Hepatocyte (in vitro differentiated cells): ENCODE results near the gene HOXD4. TPM values are rescaled to one million over a fixed set of nuclear protein-coding genes. Genes with fewer than 3 reads are reported as not detected.

ENCODE experiments used
- DNase-seq: peaks from one replicate; pipeline ENCODE4 v3.0.0-alpha.2; 2016; ENCODE audit warnings: low spot score
- H2AFZ ChIP-seq: fragments of 200-600 bp; sonication (generic); 2 replicates; pipeline ENCODE4 v1.6.0; 2016; ENCODE audit warnings: antibody characterized with exemption, mild to moderate bottlenecking
- H3K27ac ChIP-seq: fragments of 200-600 bp; sonication (generic); 2 replicates; pipeline ENCODE4 v1.5.1; 2016; ENCODE audit warnings: mild to moderate bottlenecking
- H3K27me3 ChIP-seq: fragments of 200-600 bp; sonication (generic); 2 replicates; pipeline ENCODE4 v1.6.1; 2016
- H3K36me3 ChIP-seq: fragments of 200-600 bp; sonication (generic); replicated peaks from 2 replicates; pipeline ENCODE4 v1.5.1; 2016; ENCODE audit warnings: low read depth; ENCODE audit not compliant: insufficient read depth
- H3K4me1 ChIP-seq: fragments of 200-600 bp; sonication (generic); 2 replicates; pipeline ENCODE4 v1.5.1; 2016; ENCODE audit warnings: mild to moderate bottlenecking, moderate library complexity; ENCODE audit not compliant: insufficient read depth
- H3K4me2 ChIP-seq: fragments of 200-600 bp; sonication (generic); 2 replicates; pipeline ENCODE4 v1.6.0; 2016
- H3K4me3 ChIP-seq: fragments of 200-600 bp; sonication (generic); 2 replicates; pipeline ENCODE4 v1.5.1; 2016; ENCODE audit warnings: mild to moderate bottlenecking
- H3K79me2 ChIP-seq: fragments of 200-600 bp; sonication (generic); 2 replicates; pipeline ENCODE4 v1.6.0; 2017; ENCODE audit warnings: mild to moderate bottlenecking
- H3K9me2 ChIP-seq: fragments of 200-600 bp; sonication (generic); replicated peaks from 2 replicates; pipeline ENCODE4 v1.6.0; 2017; ENCODE audit warnings: mild to moderate bottlenecking; ENCODE audit not compliant: insufficient read depth
- H3K9me3 ChIP-seq: fragments of 200-600 bp; sonication (generic); 2 replicates; pipeline ENCODE4 v1.5.1; 2016; ENCODE audit warnings: low read depth, mild to moderate bottlenecking
- H4K20me1 ChIP-seq: fragments of 200-600 bp; sonication (generic); 2 replicates; pipeline ENCODE4 v1.6.0; 2016; ENCODE audit warnings: mild to moderate bottlenecking; ENCODE audit not compliant: insufficient read depth, poor library complexity, severe bottlenecking
- EZH2 ChIP-seq: fragments of 200-600 bp; sonication (generic); IDR thresholded peaks from 2 replicates; pipeline ENCODE4 v1.6.1; 2016; ENCODE audit warnings: antibody characterized with exemption, mild to moderate bottlenecking, borderline replicate concordance
- EZH2phosphoT487 ChIP-seq: fragments of 200-600 bp; sonication (generic); IDR thresholded peaks from one replicate; pipeline ENCODE4 v1.6.1; 2018; ENCODE audit warnings: antibody characterized with exemption, mild to moderate bottlenecking, low read depth, moderate library complexity; ENCODE audit not compliant: unreplicated experiment, severe bottlenecking
- WGBS: methylation state at CpG from one replicate; pipeline ENCODE4 v1.1.6; 2016; ENCODE audit warnings: low lambda C conversion rate; ENCODE audit errors: missing lambda C conversion rate; 5-methylcytosine and 5-hydroxymethylcytosine counted together
- polyA plus RNA-seq: library from polyadenylated mRNA; unstranded; fragments of >200 nt; fragmentation: Nextera tagmentation; extraction: Ambion mirVana; gene quantifications from 2 replicates; pipeline ENCODE4 v1.2.1, GENCODE V29; 2016
- total RNA-seq: library from RNA; depleted of rRNA; stranded (reverse); fragments of >200 nt; gene quantifications from 2 replicates; pipeline ENCODE4 v1.2.3, GENCODE V29; 2014
- TF ChIP-seq, protein P1 (sequence below): fragments of 200-600 bp; sonication (generic); IDR thresholded peaks from 2 replicates; pipeline ENCODE4 v1.5.1; 2016; ENCODE audit warnings: antibody characterized with exemption, mild to moderate bottlenecking; ENCODE audit not compliant: poor library complexity

The HOXD4 gene
- total and polyA plus RNA-seq, 2 experiments from 2014 or later = 0.70 TPM; not detected in 1

DNA sequence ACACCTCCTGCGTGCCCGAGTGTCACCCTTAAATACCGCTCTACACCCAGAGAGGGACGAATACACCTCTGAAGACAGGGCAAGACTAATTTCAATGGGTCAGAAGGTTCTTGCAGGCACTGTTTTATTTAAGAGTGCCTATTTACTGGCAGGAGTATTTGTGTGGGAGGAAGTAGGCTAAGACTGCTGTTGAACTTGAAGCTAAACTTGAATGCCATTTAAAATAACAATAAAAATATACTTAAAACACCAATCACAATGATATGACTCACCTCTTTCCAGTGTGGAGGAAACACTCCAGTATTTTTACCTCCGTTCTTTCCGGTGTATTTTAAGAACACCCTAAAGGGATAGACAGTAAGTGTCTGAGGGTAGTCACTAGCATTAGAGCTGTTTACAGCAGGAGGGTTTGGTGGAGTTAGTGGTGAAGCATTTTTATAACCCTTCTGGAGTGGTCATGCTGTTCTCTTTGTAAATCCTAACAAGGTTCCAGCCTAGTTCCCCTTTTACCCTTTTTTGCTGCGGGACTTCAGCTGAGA, 27.5 kb downstream of the HOXD4 start:
- Histone ChIP-seq H3K4me3 (no peak overlapping the region), H3K27ac (no peak overlapping the region)

DNA sequence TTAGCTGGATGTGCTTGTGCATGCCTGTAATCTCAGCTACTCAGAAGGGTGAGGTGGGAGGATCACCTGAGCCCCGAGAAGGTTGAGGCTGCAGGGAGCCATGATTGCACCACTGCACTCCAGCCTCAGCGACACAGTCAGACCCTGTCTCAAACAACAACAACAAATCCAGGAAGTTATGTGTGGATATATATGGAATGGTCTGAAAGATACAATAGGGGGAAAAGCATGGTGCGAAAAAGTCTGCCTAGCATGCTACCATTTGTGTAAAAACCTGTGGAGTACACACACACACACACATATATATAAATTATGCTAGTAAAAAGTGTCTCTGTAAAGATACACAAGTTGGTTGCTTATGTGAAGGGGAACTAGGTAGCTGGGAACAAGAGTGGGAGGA, 30.2 kb downstream of the HOXD4 start:
- TF ChIP-seq EZH2 = no peak
- no peak for TF ChIP-seq EZH2phosphoT487
- TF ChIP-seq, protein P1, sequence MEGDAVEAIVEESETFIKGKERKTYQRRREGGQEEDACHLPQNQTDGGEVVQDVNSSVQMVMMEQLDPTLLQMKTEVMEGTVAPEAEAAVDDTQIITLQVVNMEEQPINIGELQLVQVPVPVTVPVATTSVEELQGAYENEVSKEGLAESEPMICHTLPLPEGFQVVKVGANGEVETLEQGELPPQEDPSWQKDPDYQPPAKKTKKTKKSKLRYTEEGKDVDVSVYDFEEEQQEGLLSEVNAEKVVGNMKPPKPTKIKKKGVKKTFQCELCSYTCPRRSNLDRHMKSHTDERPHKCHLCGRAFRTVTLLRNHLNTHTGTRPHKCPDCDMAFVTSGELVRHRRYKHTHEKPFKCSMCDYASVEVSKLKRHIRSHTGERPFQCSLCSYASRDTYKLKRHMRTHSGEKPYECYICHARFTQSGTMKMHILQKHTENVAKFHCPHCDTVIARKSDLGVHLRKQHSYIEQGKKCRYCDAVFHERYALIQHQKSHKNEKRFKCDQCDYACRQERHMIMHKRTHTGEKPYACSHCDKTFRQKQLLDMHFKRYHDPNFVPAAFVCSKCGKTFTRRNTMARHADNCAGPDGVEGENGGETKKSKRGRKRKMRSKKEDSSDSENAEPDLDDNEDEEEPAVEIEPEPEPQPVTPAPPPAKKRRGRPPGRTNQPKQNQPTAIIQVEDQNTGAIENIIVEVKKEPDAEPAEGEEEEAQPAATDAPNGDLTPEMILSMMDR = no peak
- DNase-seq = no peak
- H4K20me1 ChIP-seq = no peaks in the 10 kb centered on the region
- H3K36me3 ChIP-seq = no peaks in the 10 kb centered on the region
- 67% methylated on average over 3 of the region's 3 CpGs for WGBS
- no peak overlapping the region for H3K4me2 ChIP-seq
- no peaks in the 10 kb centered on the region for H3K9me3 ChIP-seq
- H3K4me1 ChIP-seq = peaks cover 8% of the 10 kb centered on the region
- no peak overlapping the region for H3K27ac ChIP-seq
- H3K79me2 ChIP-seq = no peaks in the 10 kb centered on the region
- peaks cover 99% of the 10 kb centered on the region for H3K27me3 ChIP-seq
- no peak overlapping the region for H3K4me3 ChIP-seq
- no peaks in the 10 kb centered on the region for H3K9me2 ChIP-seq
- no peak overlapping the region for H2AFZ ChIP-seq

More for the DNA sequence above, 27.5 kb downstream of the HOXD4 start:
- Histone ChIP-seq H3K9me3 (no peaks in the 10 kb centered on the region), H3K36me3 (no peaks in the 10 kb centered on the region), H3K4me2 (peak overlapping the region; percentile 87), H3K27me3 (peaks cover 100% of the 10 kb centered on the region), H4K20me1 (no peaks in the 10 kb centered on the region), H3K4me1 (peaks cover 17% of the 10 kb centered on the region), H3K9me2 (no peaks in the 10 kb centered on the region), H2AFZ (peak overlapping the region; percentile 63), H3K79me2 (no peaks in the 10 kb centered on the region)
- 18% methylated on average over 7 of the region's 7 CpGs for WGBS
- DNase-seq = no peak
- TF ChIP-seq EZH2 = peak; percentile 77
- TF ChIP-seq, protein P1 = no peak

DNA sequence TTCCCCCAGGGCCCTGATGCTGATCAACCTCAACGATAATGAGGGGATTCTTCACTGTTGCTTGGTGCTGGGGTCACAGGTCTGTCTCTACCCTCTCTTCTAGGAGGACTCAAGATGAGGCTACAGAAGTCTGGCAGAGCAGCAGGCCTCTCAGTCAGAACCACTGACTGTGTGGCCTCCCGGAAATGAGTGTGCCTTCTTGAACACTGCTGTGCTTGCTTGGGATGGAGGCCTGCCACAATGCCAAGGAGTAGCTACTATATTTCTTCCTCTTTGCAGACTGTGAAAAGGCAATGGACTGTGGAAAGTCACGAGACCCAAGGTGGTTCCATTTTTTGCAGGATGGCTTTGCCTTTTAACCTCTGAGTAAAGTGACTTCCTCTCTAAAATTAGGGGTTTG, 31.3 kb downstream of the HOXD4 start:
- H3K4me1 ChIP-seq = peaks cover 10% of the 10 kb centered on the region
- H2AFZ ChIP-seq = no peak overlapping the region
- WGBS = 86% methylated on average over 3 of the region's 3 CpGs
- no peaks in the 10 kb centered on the region for H3K36me3 ChIP-seq
- no peaks in the 10 kb centered on the region for H3K9me2 ChIP-seq
- H3K4me3 ChIP-seq = no peak overlapping the region
- no peaks in the 10 kb centered on the region for H3K9me3 ChIP-seq
- H3K27ac ChIP-seq = no peak overlapping the region
- DNase-seq = no peak
- TF ChIP-seq, protein P1 = no peak
- TF ChIP-seq EZH2 = no peak
- TF ChIP-seq EZH2phosphoT487 = no peak
- H3K4me2 ChIP-seq = no peak overlapping the region
- H3K27me3 ChIP-seq = peaks cover 98% of the 10 kb centered on the region
- no peaks in the 10 kb centered on the region for H4K20me1 ChIP-seq
- no peaks in the 10 kb centered on the region for H3K79me2 ChIP-seq

DNA sequence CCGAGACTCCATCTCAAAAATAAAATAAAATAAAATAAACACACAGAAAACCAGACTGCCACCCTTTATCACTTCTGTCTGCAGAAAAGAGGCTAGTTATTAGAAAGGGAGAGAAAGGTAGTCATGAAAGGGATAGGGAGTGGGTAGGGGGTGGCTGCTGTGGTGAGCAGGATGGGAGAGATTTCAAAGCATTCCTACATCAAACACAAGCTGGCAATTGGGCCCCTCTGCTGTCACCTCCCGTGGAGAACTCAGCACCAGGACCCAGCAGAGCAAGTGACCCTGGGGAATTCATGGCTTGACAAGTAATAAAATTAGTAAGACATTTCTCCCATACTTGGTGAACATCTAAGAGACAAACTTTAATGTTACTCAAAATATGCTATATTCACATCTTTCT, 33.4 kb downstream of the HOXD4 start:
- no peak overlapping the region for H2AFZ ChIP-seq
- no peak overlapping the region for H3K4me2 ChIP-seq
- no peaks in the 10 kb centered on the region for H4K20me1 ChIP-seq
- peaks cover 98% of the 10 kb centered on the region for H3K27me3 ChIP-seq
- WGBS = 77% methylated on average over 2 of the region's 2 CpGs
- H3K9me3 ChIP-seq = no peaks in the 10 kb centered on the region
- no peaks in the 10 kb centered on the region for H3K9me2 ChIP-seq
- H3K4me1 ChIP-seq = peaks cover 21% of the 10 kb centered on the region
- TF ChIP-seq EZH2 (no peak), EZH2phosphoT487 (no peak)
- TF ChIP-seq, protein P1 = no peak
- no peak overlapping the region for H3K27ac ChIP-seq
- no peak for DNase-seq
- H3K36me3 ChIP-seq = no peaks in the 10 kb centered on the region
- no peak overlapping the region for H3K4me3 ChIP-seq
- H3K79me2 ChIP-seq = no peaks in the 10 kb centered on the region
